ENCODE results near the gene KCNJ16.

GRCh38 chr17:70137451-70138230 is 62.6 kb downstream of the KCNJ16 start:
- no peak for TF ChIP-seq YY1 (IDR thresholded peaks at IDR 0.05; ENCODE audit: insufficient read depth, insufficient read length)
- TF ChIP-seq ZNF274 (IDR thresholded peaks at IDR 0.05; ENCODE audit: low read depth, low read length), result no peak

Data from NT2/D1 (cell line).